ENCODE measurements around the gene DIP2C. TPM values are rescaled to one million over a fixed set of nuclear protein-coding genes. Genes with fewer than 3 reads are reported as not detected.
"Not testable (repeated sequence)": the region's sequence is repeated elsewhere in the genome, so short reads cannot be mapped to it uniquely, and the experiment has no call there.

Gene DIP2C
- polyA plus RNA-seq, 2 donors = 2.2 to 2.7 TPM

DNA sequence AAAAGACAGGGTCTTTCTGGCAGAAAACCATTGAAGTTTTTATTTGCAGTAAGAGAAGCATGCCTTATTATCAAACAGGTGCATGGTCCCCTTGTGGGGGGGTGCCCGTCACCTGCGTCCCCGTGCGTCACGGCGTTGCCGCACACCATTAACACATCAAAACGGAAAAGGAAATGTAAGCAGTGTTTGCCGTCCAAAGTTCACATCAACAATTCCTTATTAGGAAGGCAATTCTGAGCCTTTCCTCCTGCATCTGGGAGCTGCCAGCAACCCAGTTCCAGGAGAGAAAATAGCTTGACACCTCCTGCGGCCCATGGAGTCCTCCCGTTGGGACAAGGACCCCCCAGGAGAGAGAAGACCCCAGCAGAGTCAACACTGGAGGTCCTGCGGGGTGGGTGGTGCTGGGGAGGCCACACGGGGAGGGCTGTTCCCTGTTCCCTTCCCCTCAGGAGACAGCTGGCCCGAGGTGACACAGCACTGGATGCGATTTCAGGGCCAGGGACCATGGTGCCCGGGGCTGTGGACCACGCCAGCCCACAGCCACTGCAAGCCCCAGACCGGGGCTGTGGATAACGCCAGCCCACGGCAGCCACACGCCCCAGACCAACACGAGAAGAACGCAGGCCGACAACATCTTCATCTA is 39.5 kb downstream of the DIP2C start:
- Histone ChIP-seq H3K36me3 (ENCODE audit: control insufficient read depth in 2 of 2, insufficient read depth in 2 of 2, low read length in 1 of 2) (no peaks in the 10 kb centered on the region), H3K9me3 (ENCODE audit: control insufficient read depth in 2 of 2, insufficient read depth in 1 of 2, low read depth in 1 of 2, low read length in 1 of 2) (peaks cover 0 to 5% of the 10 kb centered on the region in 2 donors), H3K4me3 (ENCODE audit: low read depth in 1 of 2, low read length in 2 of 2) (peak overlapping the region in 1 of 2 donors; percentile 4), H3K27me3 (ENCODE audit: control insufficient read depth in 1 of 2, insufficient read depth in 2 of 2, low read length in 2 of 2) (no peaks in the 10 kb centered on the region), H3K4me1 (ENCODE audit: control insufficient read depth in 2 of 2, insufficient read depth in 2 of 2, low read length in 1 of 2) (peaks cover 0 to 7% of the 10 kb centered on the region in 2 donors), H3K27ac (ENCODE audit: low read depth in 2 of 2, low read length in 1 of 2) (peak overlapping the region; percentile 47 to 60)
- 39 to 71% methylated on average over 22 to 24 of the region's 24 CpGs for WGBS, 2 donors

DNA sequence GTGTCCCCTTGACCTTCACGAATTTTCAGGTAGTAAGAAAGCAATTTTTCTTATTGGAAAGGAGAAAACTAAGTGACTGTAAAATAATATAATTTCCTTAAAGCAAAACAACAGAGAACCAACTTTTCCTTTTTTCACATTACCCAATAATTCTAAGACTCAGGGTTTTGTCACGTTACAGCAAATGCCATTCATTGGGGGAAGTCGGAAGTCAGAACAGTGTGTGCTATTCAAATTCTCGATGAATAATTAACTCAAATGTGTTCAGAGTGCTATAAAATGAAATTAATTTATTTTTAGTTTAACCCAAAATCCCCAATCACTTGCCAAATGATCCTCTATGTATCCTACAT is 40.0 kb downstream of the DIP2C start:
- no peak overlapping the region for H3K4me3 ChIP-seq (ENCODE audit: low read depth in 1 of 2, low read length in 2 of 2)
- H3K36me3 ChIP-seq (ENCODE audit: control insufficient read depth in 2 of 2, insufficient read depth in 2 of 2, low read length in 1 of 2) = no peaks in the 10 kb centered on the region
- H3K4me1 ChIP-seq (ENCODE audit: control insufficient read depth in 2 of 2, insufficient read depth in 2 of 2, low read length in 1 of 2) = peaks cover 0 to 7% of the 10 kb centered on the region in 2 donors
- H3K9me3 ChIP-seq (ENCODE audit: control insufficient read depth in 2 of 2, insufficient read depth in 1 of 2, low read depth in 1 of 2, low read length in 1 of 2) = peaks cover 0 to 8% of the 10 kb centered on the region in 2 donors
- WGBS, 2 donors = 55 to 75% methylated on average over 4 of the region's 4 CpGs
- no peaks in the 10 kb centered on the region for H3K27me3 ChIP-seq (ENCODE audit: control insufficient read depth in 1 of 2, insufficient read depth in 2 of 2, low read length in 2 of 2)
- H3K27ac ChIP-seq (ENCODE audit: low read depth in 2 of 2, low read length in 1 of 2) = peak overlapping the region in 1 of 2 donors; percentile 52

DNA sequence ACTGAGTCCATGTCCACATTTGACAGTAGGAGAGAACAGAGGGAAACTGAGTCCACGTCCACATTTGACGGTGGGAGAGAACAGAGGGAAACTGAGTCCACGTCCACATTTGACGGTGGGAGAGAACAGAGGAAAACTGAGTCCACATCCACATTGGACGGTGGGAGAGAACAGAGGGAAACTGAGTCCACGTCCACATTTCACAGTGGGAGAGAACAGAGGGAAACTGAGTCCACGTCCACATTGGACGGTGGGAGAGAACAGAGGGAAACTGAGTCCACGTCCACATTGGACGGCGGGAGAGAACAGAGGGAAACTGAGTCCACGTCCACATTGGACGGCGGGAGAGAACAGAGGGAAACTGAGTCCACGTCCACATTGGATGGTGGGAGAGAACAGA is 42.4 kb downstream of the DIP2C start:
- H3K9me3 ChIP-seq (ENCODE audit: control insufficient read depth in 2 of 2, insufficient read depth in 1 of 2, low read depth in 1 of 2, low read length in 1 of 2); H3K27me3 ChIP-seq (ENCODE audit: control insufficient read depth in 1 of 2, insufficient read depth in 2 of 2, low read length in 2 of 2); H3K4me3 ChIP-seq (ENCODE audit: low read depth in 1 of 2, low read length in 2 of 2); H3K27ac ChIP-seq (ENCODE audit: low read depth in 2 of 2, low read length in 1 of 2); H3K36me3 ChIP-seq (ENCODE audit: control insufficient read depth in 2 of 2, insufficient read depth in 2 of 2, low read length in 1 of 2); H3K4me1 ChIP-seq (ENCODE audit: control insufficient read depth in 2 of 2, insufficient read depth in 2 of 2, low read length in 1 of 2): not testable (repeated sequence)
- 94 to 98% methylated on average over 15 of the region's 15 CpGs for WGBS, 2 donors

DNA sequence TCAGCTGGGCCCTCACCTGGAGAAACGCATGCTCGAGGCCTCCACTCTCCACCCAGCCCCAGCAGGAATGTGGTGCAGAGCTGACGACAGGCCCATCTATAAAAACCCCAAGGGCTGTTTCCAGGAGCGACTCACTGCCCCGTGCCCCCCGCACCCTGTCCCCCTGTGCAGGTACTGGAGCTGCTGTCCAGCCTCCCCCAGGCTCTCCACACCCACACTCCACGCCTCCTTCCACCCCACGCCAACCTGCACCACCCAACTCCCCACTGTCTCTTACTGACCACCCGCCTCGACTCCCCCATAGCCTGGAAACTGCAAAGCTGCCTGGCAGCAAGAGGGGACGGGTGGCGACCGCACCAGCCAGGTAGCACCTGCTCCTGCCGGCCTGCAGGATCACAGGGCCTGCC is 43.3 kb downstream of the DIP2C start:
- no peaks in the 10 kb centered on the region for H3K27me3 ChIP-seq (ENCODE audit: control insufficient read depth in 1 of 2, insufficient read depth in 2 of 2, low read length in 2 of 2)
- no peak overlapping the region for H3K4me3 ChIP-seq (ENCODE audit: low read depth in 1 of 2, low read length in 2 of 2)
- peaks cover 0 to 6% of the 10 kb centered on the region in 2 donors for H3K4me1 ChIP-seq (ENCODE audit: control insufficient read depth in 2 of 2, insufficient read depth in 2 of 2, low read length in 1 of 2)
- H3K36me3 ChIP-seq (ENCODE audit: control insufficient read depth in 2 of 2, insufficient read depth in 2 of 2, low read length in 1 of 2) = no peaks in the 10 kb centered on the region
- no peak overlapping the region for H3K27ac ChIP-seq (ENCODE audit: low read depth in 2 of 2, low read length in 1 of 2)
- 83 to 89% methylated on average over 14 of the region's 14 CpGs for WGBS, 2 donors
- H3K9me3 ChIP-seq (ENCODE audit: control insufficient read depth in 2 of 2, insufficient read depth in 1 of 2, low read depth in 1 of 2, low read length in 1 of 2) = peaks cover 0 to 8% of the 10 kb centered on the region in 2 donors

DNA sequence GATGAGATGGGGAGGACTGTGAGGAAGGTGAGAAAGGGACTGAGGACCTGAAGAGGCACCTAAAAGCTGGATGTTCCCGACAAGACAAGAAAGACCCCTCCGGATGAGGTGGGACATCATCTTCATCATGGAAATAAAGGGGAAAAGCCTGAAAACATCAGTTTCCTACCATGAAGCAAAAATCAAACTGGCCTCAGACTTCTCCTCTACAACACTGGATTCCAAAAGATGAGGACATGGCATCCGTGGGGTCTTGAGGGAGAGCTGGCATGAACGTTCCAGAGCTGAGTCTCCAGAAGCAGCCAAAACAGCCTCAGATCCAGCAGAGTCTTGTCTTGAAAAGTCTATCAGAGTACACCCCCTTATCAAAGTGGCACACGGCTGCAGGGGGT is 44.5 kb downstream of the DIP2C start:
- H3K4me1 ChIP-seq (ENCODE audit: control insufficient read depth in 2 of 2, insufficient read depth in 2 of 2, low read length in 1 of 2) = peaks cover 0 to 3% of the 10 kb centered on the region in 2 donors
- no peak overlapping the region for H3K4me3 ChIP-seq (ENCODE audit: low read depth in 1 of 2, low read length in 2 of 2)
- 95 to 96% methylated on average over 5 of the region's 5 CpGs for WGBS, 2 donors
- H3K9me3 ChIP-seq (ENCODE audit: control insufficient read depth in 2 of 2, insufficient read depth in 1 of 2, low read depth in 1 of 2, low read length in 1 of 2) = peaks cover 0 to 8% of the 10 kb centered on the region in 2 donors
- H3K27me3 ChIP-seq (ENCODE audit: control insufficient read depth in 1 of 2, insufficient read depth in 2 of 2, low read length in 2 of 2) = no peaks in the 10 kb centered on the region
- H3K36me3 ChIP-seq (ENCODE audit: control insufficient read depth in 2 of 2, insufficient read depth in 2 of 2, low read length in 1 of 2) = no peaks in the 10 kb centered on the region
- H3K27ac ChIP-seq (ENCODE audit: low read depth in 2 of 2, low read length in 1 of 2) = no peak overlapping the region

DNA sequence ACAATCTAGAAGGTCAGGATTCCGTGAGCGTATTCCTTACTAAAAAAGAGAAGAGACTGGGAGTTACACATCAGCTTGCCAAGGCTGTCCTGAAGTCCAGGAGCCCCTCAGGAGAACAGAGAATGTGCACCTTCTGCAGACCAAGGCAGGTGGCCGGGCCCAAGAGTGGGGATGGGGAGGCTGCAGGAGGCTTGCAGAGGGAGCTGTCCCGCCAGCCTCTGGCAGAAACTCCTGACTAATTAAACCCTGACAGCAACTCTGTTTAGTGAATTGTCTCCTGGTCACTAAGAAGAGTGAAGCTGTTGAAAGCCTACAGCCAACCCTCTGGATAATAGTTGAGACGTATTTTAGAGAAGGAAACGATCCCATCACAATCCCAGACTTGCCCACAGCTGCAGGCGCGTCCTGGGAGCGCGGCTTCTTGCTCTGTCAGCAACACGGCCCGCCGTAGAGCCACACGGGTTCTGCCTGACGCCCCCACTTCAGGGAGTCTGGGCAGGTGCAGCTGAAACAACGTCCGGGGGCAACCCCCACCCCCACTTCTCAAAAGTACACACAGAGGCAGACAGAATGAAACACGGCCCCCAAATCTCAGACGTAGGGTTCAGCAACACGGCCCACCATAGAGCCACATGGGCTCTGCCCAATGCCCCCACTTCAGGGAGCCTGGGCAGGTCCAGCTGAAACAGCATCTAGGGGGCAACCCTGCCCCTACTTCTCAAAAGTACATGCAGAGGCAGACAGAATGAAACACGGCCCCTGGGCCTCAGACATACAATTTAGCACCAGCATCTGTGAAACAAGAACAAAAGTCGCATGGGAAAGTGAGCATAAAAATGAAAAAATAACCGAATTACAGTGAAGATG is 45.2 kb downstream of the DIP2C start:
- Histone ChIP-seq H3K9me3 (ENCODE audit: control insufficient read depth in 2 of 2, insufficient read depth in 1 of 2, low read depth in 1 of 2, low read length in 1 of 2) (peaks cover 0 to 8% of the 10 kb centered on the region in 2 donors), H3K27ac (ENCODE audit: low read depth in 2 of 2, low read length in 1 of 2) (no peak overlapping the region), H3K36me3 (ENCODE audit: control insufficient read depth in 2 of 2, insufficient read depth in 2 of 2, low read length in 1 of 2) (no peaks in the 10 kb centered on the region), H3K27me3 (ENCODE audit: control insufficient read depth in 1 of 2, insufficient read depth in 2 of 2, low read length in 2 of 2) (no peaks in the 10 kb centered on the region), H3K4me1 (ENCODE audit: control insufficient read depth in 2 of 2, insufficient read depth in 2 of 2, low read length in 1 of 2) (peaks cover 0 to 3% of the 10 kb centered on the region in 2 donors), H3K4me3 (ENCODE audit: low read depth in 1 of 2, low read length in 2 of 2) (no peak overlapping the region)
- 85 to 88% methylated on average over 23 of the region's 23 CpGs for WGBS, 2 donors

DNA sequence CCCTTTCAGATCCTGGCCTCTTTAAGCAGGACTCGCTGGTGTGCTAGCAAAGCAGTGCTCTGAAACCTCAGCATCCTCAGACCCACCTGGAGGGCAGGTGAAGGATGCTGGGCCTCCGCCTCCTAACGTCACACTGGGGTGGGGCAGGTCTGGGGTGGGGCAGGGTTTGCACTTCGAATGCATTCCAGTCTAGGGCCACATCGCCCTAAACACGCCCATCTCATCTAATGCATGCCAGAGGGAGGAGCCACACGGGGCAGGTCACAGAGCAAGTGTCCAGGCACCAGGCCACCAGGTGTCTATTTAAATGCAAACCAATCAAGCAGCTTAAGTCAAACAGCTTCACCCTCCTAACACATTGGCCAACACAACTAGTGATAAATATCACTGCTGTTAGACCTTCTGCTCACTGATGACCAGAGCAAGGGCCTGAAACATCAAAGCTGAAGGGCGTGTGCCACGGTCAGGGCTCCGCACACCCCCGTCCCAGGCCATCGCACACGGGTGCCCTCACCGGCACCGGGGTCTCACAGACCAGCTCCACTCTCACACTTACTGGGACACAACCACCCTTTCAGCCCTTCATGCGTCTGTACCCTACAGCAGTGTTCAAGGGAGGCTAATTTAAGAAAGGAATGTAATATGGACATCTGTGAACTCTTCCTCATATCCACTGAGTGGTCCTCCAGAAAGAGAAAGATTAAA is 47.1 kb downstream of the DIP2C start:
- no peaks in the 10 kb centered on the region for H3K36me3 ChIP-seq (ENCODE audit: control insufficient read depth in 2 of 2, insufficient read depth in 2 of 2, low read length in 1 of 2)
- no peak overlapping the region for H3K27ac ChIP-seq (ENCODE audit: low read depth in 2 of 2, low read length in 1 of 2)
- H3K27me3 ChIP-seq (ENCODE audit: control insufficient read depth in 1 of 2, insufficient read depth in 2 of 2, low read length in 2 of 2) = no peaks in the 10 kb centered on the region
- no peak overlapping the region for H3K4me3 ChIP-seq (ENCODE audit: low read depth in 1 of 2, low read length in 2 of 2)
- 76 to 80% methylated on average over 16 of the region's 16 CpGs for WGBS, 2 donors
- H3K4me1 ChIP-seq (ENCODE audit: control insufficient read depth in 2 of 2, insufficient read depth in 2 of 2, low read length in 1 of 2) = peaks cover 0 to 5% of the 10 kb centered on the region in 2 donors
- H3K9me3 ChIP-seq (ENCODE audit: control insufficient read depth in 2 of 2, insufficient read depth in 1 of 2, low read depth in 1 of 2, low read length in 1 of 2) = peaks cover 0 to 8% of the 10 kb centered on the region in 2 donors

DNA sequence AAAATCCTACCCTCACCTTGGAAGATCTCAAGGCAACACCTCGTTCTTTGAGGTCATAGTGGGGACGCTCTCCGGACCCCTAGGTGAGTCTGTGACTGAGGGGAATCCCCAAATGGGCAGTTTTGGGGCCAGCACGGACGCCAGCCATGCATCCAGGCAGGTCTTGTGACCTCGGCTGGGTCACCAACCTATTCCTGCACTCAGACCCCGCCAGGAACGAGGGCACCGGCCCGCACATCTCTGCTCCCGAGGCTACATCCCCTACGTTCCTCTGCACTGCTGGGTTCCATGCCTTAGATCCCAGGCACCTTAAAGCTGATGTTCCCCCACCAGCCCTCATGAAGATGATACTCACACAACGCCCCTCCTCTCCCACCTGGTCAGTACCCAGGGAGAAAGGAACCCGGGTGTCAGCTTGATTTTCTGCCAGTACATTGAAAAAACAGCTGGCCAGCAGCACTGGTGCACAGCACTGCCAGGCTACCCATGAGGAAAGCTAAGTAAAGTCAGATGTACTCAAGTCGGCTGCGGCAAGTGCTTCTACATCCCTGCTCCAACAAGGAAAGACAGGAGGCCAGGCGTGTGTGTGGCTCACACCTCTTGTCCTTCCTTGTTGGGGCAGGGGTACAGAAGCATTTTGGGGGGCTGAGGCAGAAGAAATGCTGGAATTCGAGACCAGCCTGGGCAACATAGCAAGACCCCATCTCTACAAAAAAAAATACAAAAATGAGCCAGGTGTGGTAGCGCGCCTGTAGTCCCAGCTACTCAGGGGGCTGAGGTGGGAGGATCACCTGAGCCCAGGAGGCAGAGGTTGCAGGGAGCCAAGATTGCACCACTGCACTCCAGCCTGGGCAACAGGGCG is 48.1 kb downstream of the DIP2C start:
- no peaks in the 10 kb centered on the region for H3K36me3 ChIP-seq (ENCODE audit: control insufficient read depth in 2 of 2, insufficient read depth in 2 of 2, low read length in 1 of 2)
- no peaks in the 10 kb centered on the region for H3K27me3 ChIP-seq (ENCODE audit: control insufficient read depth in 1 of 2, insufficient read depth in 2 of 2, low read length in 2 of 2)
- 89 to 90% methylated on average over 21 of the region's 21 CpGs for WGBS, 2 donors
- peaks cover 0 to 8% of the 10 kb centered on the region in 2 donors for H3K9me3 ChIP-seq (ENCODE audit: control insufficient read depth in 2 of 2, insufficient read depth in 1 of 2, low read depth in 1 of 2, low read length in 1 of 2)
- H3K4me3 ChIP-seq (ENCODE audit: low read depth in 1 of 2, low read length in 2 of 2) = no peak overlapping the region
- peaks cover 0 to 8% of the 10 kb centered on the region in 2 donors for H3K4me1 ChIP-seq (ENCODE audit: control insufficient read depth in 2 of 2, insufficient read depth in 2 of 2, low read length in 1 of 2)
- no peak overlapping the region for H3K27ac ChIP-seq (ENCODE audit: low read depth in 2 of 2, low read length in 1 of 2)

DNA sequence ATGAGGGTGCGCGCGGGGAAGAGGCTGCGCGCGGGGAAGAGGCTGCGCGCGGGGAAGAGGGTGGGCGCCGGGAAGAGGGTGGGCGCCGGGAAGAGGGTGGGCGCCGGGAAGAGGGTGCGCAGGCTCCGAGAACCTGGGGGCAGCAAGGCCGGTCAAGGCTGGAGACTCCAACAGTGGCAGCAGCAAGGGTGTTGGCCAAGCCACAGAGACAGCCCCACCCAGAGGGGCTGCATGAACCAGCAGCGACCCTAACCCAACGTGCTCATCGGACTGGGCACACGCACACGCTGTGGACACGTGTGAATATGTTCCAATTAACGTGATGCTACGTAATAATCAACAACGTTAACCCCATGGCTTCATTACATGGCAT is 48.8 kb downstream of the DIP2C start:
- Histone ChIP-seq H3K4me1 (ENCODE audit: control insufficient read depth in 2 of 2, insufficient read depth in 2 of 2, low read length in 1 of 2) (peaks cover 0 to 8% of the 10 kb centered on the region in 2 donors), H3K9me3 (ENCODE audit: control insufficient read depth in 2 of 2, insufficient read depth in 1 of 2, low read depth in 1 of 2, low read length in 1 of 2) (peaks cover 0 to 6% of the 10 kb centered on the region in 2 donors), H3K27me3 (ENCODE audit: control insufficient read depth in 1 of 2, insufficient read depth in 2 of 2, low read length in 2 of 2) (no peaks in the 10 kb centered on the region), H3K4me3 (ENCODE audit: low read depth in 1 of 2, low read length in 2 of 2) (no peak overlapping the region), H3K36me3 (ENCODE audit: control insufficient read depth in 2 of 2, insufficient read depth in 2 of 2, low read length in 1 of 2) (no peaks in the 10 kb centered on the region), H3K27ac (ENCODE audit: low read depth in 2 of 2, low read length in 1 of 2) (no peak overlapping the region)
- WGBS, 2 donors = 91% methylated on average over 27 of the region's 27 CpGs

All from esophagus (tissue), 2 donors.